GM19240 (cell line): ENCODE data around the gene SIRT1.
"Not testable (repeated sequence)": the region's sequence is repeated elsewhere in the genome, so short reads cannot be mapped to it uniquely, and the experiment has no call there.

Experiments used
- DNase-seq: peaks from one replicate; pipeline ENCODE4 v3.0.0; 2011; ENCODE audit warnings: low spot score; ENCODE audit not compliant: insufficient read length

The SIRT1 gene

DNA sequence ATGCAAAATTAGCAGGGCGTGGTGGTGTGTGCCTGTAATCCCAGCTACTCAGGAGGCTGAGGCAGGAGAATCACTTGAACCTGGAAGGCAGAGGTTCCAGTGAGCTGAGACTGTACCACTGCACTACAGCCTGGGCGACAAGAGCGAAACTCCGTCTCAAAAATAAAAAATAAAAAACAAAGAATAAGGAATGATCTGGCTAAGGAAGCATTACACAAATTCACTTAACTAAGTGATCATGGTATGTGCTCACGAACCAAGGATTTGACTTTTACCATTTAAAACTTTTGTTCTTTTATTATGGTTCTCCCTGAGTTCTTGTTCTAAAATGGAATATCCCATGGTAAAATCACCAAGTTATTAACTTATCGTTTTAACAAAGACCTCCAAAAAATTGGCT lies 71.2 kb downstream of the SIRT1 start:
- DNase-seq = no peak

- DNase-seq = no peak
These were observed 75.5 kb downstream of the SIRT1 start for GRCh38 chr10:67959839-67960476.

- DNase-seq = no peak
These were observed 81.0 kb downstream of the SIRT1 start for GRCh38 chr10:67965456-67965855.

- not testable (repeated sequence) for DNase-seq
These were observed 81.6 kb downstream of the SIRT1 start for GRCh38 chr10:67966035-67966434.
